HS-27A (cell line): Measurements from ENCODE around the gene GPR149.
"Not testable (repeated sequence)": the region's sequence is repeated elsewhere in the genome, so short reads cannot be mapped to it uniquely, and the experiment has no call there.

ENCODE experiments used
- DNase-seq: peaks from one replicate; pipeline ENCODE4 v3.0.0-alpha.2; 2012; ENCODE audit warnings: low read depth, missing footprints

The GPR149 gene

GRCh38 chr3:154430014-154430413 is at the start of gene GPR149:
GPR149 (minus strand) TSS chr3:154430190; CDS start chr3:154429615, 575 bp downstream.
- no peak for DNase-seq

- no peak for DNase-seq
Measured at GRCh38 chr3:154473769-154474168, 43.8 kb upstream of the GPR149 start.

- no peak for DNase-seq
Measured at GRCh38 chr3:154469585-154469984, 39.6 kb upstream of the GPR149 start.

- no peak for DNase-seq
Measured at GRCh38 chr3:154464440-154465190, 34.6 kb upstream of the GPR149 start.

- DNase-seq: no peak
Measured at GRCh38 chr3:154458560-154458959, 28.6 kb upstream of the GPR149 start.

- DNase-seq: not testable (repeated sequence)
Measured at GRCh38 chr3:154439081-154439480, 9.1 kb upstream of the GPR149 start.

- no peak for DNase-seq
Measured at GRCh38 chr3:154431043-154431442, 1.1 kb upstream of the GPR149 start.

- no peak for DNase-seq
Measured at GRCh38 chr3:154428286-154429206, 1.4 kb downstream of the GPR149 start.

GRCh38 chr3:154427685-154428285 is 2.2 kb downstream of the GPR149 start:
- DNase-seq: no peak

- DNase-seq: no peak
Measured at GRCh38 chr3:154422694-154423093, 7.3 kb downstream of the GPR149 start.

GRCh38 chr3:154421083-154421482 is 8.9 kb downstream of the GPR149 start:
- DNase-seq: no peak

- no peak for DNase-seq
Measured at GRCh38 chr3:154398084-154398967, 31.7 kb downstream of the GPR149 start.

GRCh38 chr3:154389861-154390260 is 40.1 kb downstream of the GPR149 start:
- no peak for DNase-seq

GRCh38 chr3:154384479-154384878 is 45.5 kb downstream of the GPR149 start:
- no peak for DNase-seq

- no peak for DNase-seq
Measured at GRCh38 chr3:154378311-154378710, 51.7 kb downstream of the GPR149 start.

GRCh38 chr3:154367221-154367620 is 62.8 kb downstream of the GPR149 start:
- DNase-seq: no peak

GRCh38 chr3:154364849-154365248 is 65.1 kb downstream of the GPR149 start:
- no peak for DNase-seq

- DNase-seq: no peak
Measured at GRCh38 chr3:154361099-154361498, 68.9 kb downstream of the GPR149 start.

GRCh38 chr3:154356009-154356408 is 74.0 kb downstream of the GPR149 start:
- no peak for DNase-seq

- no peak for DNase-seq
Measured at GRCh38 chr3:154349223-154349622, 80.8 kb downstream of the GPR149 start.

- no peak for DNase-seq
Measured at GRCh38 chr3:154345422-154346122, 84.4 kb downstream of the GPR149 start.
